Hematopoietic multipotent progenitor cell treated with erythropoietin and hydrocortisone succinate and interleukin-3 and kit ligand, for 6 days (in vitro differentiated cells): ENCODE data around the gene NTNG2.
A peak's percentile ranks its signal among the peaks of the same experiment; 100 is the strongest.

ENCODE experiments used
- DNase-seq: peaks from one replicate; pipeline ENCODE4 v3.0.0-alpha.2; 2015

NTNG2 gene

GRCh38 chr9:132207839-132208615, 46.2 kb downstream of the NTNG2 start:
- no peak for DNase-seq

GRCh38 chr9:132209228-132209627, 47.4 kb downstream of the NTNG2 start:
- no peak for DNase-seq

GRCh38 chr9:132210472-132211145, 48.8 kb downstream of the NTNG2 start:
- DNase-seq, result no peak

GRCh38 chr9:132211570-132211969, 49.7 kb downstream of the NTNG2 start:
- no peak for DNase-seq

GRCh38 chr9:132214027-132214622, 52.3 kb downstream of the NTNG2 start:
- no peak for DNase-seq

- peak; percentile 71 for DNase-seq
These were observed 55.2 kb downstream of the NTNG2 start for GRCh38 chr9:132216861-132217619.

- DNase-seq, result no peak
These were observed 56.4 kb downstream of the NTNG2 start for GRCh38 chr9:132218208-132218607.

GRCh38 chr9:132221941-132222340, 60.1 kb downstream of the NTNG2 start:
- DNase-seq, result no peak

- no peak for DNase-seq
These were observed 62.8 kb downstream of the NTNG2 start for GRCh38 chr9:132224645-132225044.

GRCh38 chr9:132226571-132227430, 64.9 kb downstream of the NTNG2 start:
- DNase-seq, result no peak

GRCh38 chr9:132228062-132228461, 66.2 kb downstream of the NTNG2 start:
- DNase-seq, result no peak

GRCh38 chr9:132230605-132231004, 68.7 kb downstream of the NTNG2 start:
- no peak for DNase-seq

- no peak for DNase-seq
These were observed 69.3 kb downstream of the NTNG2 start for GRCh38 chr9:132231019-132231701.

GRCh38 chr9:132232522-132232921, 70.7 kb downstream of the NTNG2 start:
- DNase-seq, result no peak

- no peak for DNase-seq
These were observed 71.3 kb downstream of the NTNG2 start for GRCh38 chr9:132233138-132233537.

- DNase-seq, result no peak
These were observed 72.7 kb downstream of the NTNG2 start for GRCh38 chr9:132234535-132234934.

- DNase-seq, result no peak
These were observed 73.3 kb downstream of the NTNG2 start for GRCh38 chr9:132235125-132235524.

- peak; percentile 84 for DNase-seq
These were observed 74.2 kb downstream of the NTNG2 start for GRCh38 chr9:132235894-132236661.

- no peak for DNase-seq
These were observed 74.9 kb downstream of the NTNG2 start for GRCh38 chr9:132236662-132237311.

GRCh38 chr9:132237481-132237880, 75.6 kb downstream of the NTNG2 start:
- DNase-seq, result no peak
